Activated T-cell treated with anti-CD3 and anti-CD28 coated beads for 4 hours (primary cell): ENCODE results near the gene LAMTOR1.
"Not testable (repeated sequence)": the region's sequence is repeated elsewhere in the genome, so short reads cannot be mapped to it uniquely, and the experiment has no call there.

ENCODE experiments used
- DNase-seq: peaks from one replicate; pipeline ENCODE4 v3.0.0-alpha.2; 2020

The LAMTOR1 gene

DNA sequence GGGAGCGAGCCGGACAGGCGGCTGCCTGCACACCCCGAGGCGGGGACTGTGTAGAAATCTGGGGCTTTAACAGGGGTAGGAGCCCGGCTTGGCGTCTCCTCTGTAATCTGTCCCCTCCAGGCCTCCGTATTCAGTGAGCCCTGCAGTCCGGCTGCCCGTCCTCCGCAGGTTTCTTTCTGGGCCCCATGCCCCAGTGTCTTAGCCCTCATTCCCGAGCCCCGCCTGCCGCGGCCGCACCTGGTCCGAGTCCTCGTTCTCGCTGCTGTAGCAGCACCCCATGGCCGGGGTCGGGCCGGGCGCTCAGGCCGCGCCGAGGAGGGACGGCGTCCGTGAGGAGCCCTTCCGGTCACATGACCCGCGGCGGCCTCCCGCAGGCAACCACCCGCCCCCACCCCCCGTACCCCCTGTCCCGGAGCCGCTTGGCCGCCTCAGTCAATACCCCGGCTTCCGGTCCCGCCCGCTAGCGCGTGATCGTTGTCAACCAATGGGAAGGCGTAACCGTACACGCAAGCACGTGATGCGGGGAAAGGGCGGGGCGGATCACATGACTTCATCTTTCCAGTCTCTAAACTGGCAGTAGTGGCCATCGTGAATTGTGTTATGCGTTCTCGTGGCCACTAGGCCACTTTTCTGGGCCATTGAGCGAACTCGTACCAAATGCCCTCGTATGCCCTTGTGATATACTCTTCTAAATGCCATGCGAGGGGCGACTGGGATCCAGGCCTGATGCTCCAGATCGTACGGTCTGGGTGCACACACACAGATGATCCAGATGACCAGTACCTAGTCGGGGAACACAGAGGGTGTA is at the start of gene LAMTOR1:
Gene LAMTOR1 (minus strand): TSS at position 352 of the 808 bp plus-strand sequence. CDS start 73 bp downstream, at position 279.
- DNase-seq = peak; percentile 97

- DNase-seq = no peak
Measured at GRCh38 chr11:72150882-72151281, 47.8 kb upstream of the LAMTOR1 start.

GRCh38 chr11:72146625-72147024 is 43.5 kb upstream of the LAMTOR1 start:
- no peak for DNase-seq

GRCh38 chr11:72144807-72145565 is 41.9 kb upstream of the LAMTOR1 start:
- no peak for DNase-seq

DNA sequence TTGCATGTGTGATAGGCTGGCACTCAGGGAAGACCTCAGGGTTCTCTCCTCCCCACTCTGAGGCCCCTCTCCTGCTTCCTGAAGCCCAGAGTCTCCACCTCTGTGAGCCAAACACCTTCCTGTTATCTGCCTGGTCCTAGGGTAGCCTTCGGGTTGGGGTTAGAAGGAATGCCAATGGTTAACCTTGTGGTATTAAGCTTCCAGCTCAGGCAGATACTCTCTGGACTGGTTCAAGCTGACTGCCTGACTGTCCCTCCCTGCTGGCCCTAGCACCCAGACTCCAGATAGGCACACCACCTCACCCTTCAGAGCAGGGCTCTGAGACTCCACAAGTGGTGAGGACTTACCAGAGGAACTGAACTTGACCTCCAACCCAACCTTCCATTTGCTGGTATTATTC is 39.4 kb upstream of the LAMTOR1 start:
- not testable (repeated sequence) for DNase-seq

DNA sequence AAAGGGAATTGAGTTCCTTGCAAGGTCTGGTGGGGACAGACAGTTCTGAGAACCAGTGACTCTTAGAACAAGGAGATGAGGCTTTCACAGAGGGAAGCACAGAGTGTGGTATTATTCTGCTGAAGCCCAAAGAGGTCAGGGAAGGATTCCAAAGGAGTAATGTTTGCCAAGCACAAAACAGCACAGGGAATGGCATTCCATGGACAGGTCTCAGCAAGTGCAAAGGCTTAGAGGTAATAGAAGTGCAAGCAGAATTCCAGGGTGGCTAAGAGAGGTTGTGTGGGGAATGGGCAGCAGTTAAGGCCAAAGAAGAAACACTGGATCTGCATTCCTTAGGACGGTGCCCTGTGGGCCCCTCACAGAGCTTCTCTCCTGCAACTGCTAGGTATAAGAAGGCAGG is 39.0 kb upstream of the LAMTOR1 start:
- not testable (repeated sequence) for DNase-seq

DNA sequence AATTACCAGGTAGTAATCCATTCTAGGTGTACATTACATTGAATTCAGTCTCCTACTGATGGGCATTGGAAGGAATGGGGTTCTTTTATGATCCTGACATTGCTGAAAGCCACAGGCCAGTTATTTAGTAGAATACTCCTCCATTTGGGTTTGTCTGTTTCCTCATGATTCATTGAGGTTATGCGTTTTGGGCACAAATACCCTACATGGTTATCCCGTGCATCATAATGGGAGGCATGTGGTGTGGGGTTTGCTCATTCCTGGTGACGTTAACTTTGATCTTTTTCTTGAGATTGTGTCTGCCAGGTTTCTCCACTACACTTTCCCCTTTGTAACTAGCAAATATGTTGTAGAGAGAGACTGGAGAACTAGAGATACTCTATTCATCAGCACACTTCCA is 38.0 kb upstream of the LAMTOR1 start:
- DNase-seq = no peak

DNA sequence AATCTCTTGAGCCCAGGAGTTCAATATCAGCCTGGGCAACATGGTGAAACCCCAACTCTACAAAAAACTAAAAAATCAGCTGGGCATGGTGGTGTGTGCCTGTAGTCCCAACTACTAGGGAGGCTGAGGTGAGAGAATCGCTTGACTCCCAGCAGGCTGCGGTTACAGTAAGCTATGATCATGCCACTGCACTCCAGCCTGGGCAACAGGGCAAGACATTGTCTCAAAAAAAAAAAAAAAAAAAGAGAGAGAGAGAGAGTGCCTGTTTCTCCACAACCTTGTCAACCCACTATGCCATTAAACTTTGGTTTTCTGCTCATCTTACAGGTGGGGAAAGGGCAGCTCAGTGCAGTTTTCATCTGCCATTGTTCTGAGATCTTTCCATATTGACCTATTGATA is 37.6 kb upstream of the LAMTOR1 start:
- no peak for DNase-seq

- DNase-seq = no peak
Measured at GRCh38 chr11:72139500-72139899, 36.4 kb upstream of the LAMTOR1 start.

GRCh38 chr11:72138821-72139390 is 35.8 kb upstream of the LAMTOR1 start:
- no peak for DNase-seq

DNA sequence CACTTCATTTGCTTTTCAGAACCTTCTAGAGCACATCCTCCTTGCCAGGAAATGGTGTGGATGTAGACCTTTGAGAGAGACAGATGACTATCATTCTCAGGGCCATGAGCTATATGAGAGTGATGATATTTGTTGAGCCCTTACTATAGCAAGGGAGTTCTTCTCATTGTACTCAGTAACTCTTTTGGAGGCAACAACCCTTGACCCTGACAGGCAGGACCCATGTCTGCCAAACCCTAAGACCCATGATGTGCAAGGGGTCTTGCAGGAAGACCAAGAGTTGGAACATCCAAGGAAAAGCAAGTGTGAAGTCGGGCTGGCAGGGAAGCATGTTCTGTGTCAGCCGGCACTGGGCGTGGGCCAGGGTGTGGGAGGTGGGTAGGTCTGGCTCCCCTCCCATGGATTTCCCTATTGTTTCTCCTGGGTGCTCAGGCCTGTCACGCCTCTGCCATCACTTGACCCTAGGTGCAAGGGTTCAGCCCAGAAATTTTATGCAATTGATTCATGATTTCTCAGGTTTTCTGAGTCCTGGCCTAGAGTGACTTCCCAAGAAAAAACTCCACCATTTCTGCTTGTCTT is 33.7 kb upstream of the LAMTOR1 start:
- DNase-seq = no peak

- no peak for DNase-seq
Measured at GRCh38 chr11:72135891-72136683, 33.0 kb upstream of the LAMTOR1 start.

DNA sequence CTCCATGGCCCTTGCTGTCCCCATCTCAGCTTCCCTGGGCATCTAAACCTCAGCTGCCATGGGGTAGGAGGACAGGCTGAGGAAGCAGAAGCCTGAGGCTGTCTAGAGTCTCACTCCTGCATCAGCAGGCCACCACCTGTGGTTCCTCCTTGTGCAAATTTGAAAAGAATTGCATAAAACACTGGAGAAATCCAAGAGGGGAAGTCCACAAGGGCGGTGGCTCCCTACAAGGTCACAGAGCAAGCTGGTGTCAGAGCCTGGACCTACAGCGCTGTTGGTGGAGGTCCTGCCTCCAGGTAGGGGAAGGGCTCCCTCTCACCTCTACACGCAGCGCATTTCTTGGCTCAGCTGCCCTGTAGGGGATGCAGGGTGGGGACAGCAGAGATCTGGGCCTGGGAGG is 32.4 kb upstream of the LAMTOR1 start, which contains the start of gene FOLR3:
Gene FOLR3 (plus strand): TSS at position 253 of the 400 bp plus-strand sequence. CDS start 228 bp downstream, outside the sequence.
- not testable (repeated sequence) for DNase-seq

DNA sequence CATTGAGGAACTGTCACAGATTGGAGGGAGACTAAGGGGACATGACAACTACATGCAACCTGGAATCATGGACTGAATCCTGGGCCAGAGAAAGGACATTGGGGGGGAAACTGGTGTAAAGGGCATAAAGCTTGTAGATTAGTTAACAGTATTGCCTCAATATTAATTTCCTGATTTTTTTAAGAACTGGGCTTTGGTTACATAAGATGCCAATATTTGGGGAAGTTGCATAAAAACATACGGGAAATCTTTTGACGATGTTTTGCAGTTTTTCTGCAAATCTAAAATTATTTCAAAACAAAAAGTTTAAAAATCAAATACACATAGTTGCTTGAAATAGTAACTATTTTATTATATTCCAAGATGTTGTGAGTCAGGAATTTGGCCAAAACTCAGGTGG is 29.5 kb upstream of the LAMTOR1 start:
- DNase-seq = no peak

- no peak for DNase-seq
Measured at GRCh38 chr11:72129381-72129780, 26.3 kb upstream of the LAMTOR1 start.

GRCh38 chr11:72127923-72128322 is 24.8 kb upstream of the LAMTOR1 start:
- no peak for DNase-seq

GRCh38 chr11:72125956-72126355 is 22.9 kb upstream of the LAMTOR1 start:
- no peak for DNase-seq

GRCh38 chr11:72124046-72124445 is 20.9 kb upstream of the LAMTOR1 start:
- DNase-seq = no peak

- no peak for DNase-seq
Measured at GRCh38 chr11:72123117-72123653, 20.1 kb upstream of the LAMTOR1 start.

- no peak for DNase-seq
Measured at GRCh38 chr11:72122607-72123006, 19.5 kb upstream of the LAMTOR1 start.

DNA sequence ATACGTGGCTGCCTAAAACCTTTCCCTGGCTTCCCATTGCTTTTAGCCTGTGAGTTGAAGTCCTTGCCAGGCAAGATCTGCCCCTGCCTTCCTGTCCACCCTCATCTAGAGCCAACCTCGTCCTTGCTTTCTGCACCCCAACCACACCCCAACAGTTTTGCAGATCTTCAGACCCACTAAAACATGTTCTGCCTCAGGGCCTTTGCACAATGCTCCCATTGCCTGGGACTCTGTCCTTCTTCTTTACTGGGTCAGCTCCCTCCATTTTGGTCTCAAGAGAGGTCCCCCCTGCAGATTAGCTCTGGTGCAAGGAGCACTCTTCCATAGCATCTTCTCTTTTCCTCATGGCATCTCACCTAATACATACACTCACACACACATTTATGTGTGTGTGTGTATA is 17.8 kb upstream of the LAMTOR1 start:
- DNase-seq = no peak

DNA sequence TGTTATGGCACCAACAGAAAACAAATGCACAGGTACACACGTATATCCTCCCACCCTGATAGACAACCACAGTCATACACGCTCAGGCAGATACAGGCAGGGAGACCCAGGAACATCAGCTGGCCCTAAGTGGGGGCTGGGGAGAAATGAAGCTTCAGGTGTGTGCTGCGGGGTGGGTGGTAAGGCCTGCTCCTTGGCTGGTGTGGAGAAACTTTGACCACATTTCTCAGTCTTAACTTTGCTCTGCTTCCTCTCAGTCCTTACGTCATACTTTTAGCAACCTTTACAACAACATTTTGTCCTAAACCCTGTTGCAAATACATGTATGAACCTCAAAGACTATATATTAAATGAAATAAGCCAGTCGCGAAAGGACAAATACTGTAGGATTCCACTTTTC is 16.1 kb upstream of the LAMTOR1 start:
- DNase-seq = no peak
